ENCODE data around the gene PITPNC1.

PITPNC1 gene

DNA sequence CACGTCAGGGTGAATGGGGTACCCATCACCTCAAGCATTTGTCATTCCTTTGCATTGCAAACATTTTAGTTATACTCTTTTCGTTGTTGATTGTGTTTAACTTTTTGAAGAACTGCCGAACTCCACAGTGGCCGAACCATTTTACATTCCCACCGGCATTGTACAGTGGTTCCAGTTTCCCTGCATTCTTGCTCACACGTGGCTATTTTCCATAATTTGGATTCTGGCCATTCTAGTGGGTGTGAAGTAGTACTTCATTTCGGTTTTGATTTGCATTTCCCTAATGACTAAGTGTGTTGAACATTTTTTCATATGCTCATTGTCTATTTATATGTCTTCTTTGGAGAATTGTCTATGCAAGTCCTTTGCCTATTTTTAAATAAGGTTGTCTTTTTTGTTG is 353.6 kb downstream of the PITPNC1 start:
- no peak for DNase-seq (ENCODE audit: low read depth)

DNA sequence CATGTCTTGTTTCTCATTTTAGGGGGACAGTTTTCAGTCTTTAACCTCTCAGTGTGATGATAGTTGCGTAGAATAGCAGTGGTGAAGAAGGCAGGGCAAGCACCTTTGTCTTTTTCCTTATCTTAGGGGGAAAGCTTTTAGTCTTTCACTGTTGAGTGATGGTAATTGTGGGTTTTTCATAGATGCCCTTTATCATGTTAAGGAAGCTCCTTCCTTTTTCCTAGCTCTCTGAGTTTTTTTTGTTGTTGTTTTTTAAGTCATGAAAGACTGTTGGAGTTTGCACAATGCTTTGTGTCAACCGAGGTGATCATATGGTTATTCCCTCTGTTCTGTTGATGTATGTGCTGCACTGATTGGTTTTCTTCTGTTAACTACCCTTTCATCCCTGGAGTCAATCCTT is 356.4 kb downstream of the PITPNC1 start:
- no peak for DNase-seq (ENCODE audit: low read depth)

DNA sequence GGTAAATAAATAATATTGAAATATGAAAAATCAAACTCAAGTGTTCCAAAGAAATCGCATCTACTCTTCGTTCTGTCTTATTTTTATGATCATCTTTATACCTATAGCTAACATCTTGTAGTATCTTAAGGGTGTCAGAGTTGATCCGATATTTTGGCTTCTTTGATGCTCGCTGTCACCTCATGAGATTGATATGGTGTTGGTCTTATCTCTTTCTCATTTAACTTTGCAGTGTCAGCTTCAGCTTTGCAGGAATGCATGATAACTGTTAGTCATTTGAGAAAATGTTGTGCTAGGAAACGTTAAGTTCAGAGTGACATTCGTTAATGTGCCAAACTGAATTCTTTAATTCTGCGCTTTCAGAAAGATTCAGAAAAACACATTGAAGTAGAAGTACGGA is 360.1 kb downstream of the PITPNC1 start:
- DNase-seq (ENCODE audit: low read depth), result no peak

DNA sequence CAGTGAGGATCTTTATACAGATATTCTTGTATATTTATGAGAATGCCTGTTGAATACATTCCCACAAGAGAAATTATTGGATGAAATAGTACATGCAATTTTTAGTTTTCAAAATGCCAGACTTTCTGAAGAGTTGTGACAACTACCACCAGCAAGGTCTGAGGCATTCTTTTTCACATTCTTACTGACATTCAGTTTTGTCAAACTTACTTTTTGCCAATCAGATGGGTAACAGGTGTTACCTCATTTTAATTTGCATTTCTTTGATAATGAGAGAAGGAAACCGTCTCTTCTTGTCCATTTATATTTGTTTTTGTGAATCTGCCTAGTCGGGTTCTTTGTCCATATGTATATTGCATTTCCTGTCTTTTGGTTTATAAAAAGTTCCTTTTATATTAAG is 364.9 kb downstream of the PITPNC1 start:
- DNase-seq (ENCODE audit: low read depth), result no peak
